HL-60/S4 treated with retinoic acid at 250 ng/mL for 4 days and 3 days (cell line): ENCODE data around the gene BTK.

Source experiments
- in situ Hi-C: fragments of 300-500 bp; cut with MboI; formaldehyde crosslinking; loops from 2 replicates; pipeline ENCODE4 v1.7.0; 2022; ENCODE audit warnings: low sequenced_read_pairs

Gene BTK

DNA sequence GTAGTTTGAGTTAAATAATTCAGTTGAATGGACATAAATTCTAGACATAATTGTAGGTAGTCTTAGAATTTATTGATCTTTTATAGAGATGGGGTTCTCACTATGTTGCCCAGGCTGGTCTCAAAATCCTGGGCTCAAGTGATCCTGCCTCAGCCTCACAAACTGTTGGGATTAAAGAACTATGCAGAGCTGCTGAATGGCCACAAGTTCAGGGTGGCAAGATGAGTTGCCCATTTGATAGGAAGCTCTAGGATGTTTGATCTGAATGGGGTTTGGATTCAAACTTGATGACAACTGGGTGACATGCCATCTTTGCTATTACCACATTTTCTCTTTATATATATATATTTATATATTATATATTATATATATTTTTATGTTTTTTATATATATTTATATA lies 8.4 kb upstream of the BTK start:
- in situ Hi-C loops, result no loop called here

DNA sequence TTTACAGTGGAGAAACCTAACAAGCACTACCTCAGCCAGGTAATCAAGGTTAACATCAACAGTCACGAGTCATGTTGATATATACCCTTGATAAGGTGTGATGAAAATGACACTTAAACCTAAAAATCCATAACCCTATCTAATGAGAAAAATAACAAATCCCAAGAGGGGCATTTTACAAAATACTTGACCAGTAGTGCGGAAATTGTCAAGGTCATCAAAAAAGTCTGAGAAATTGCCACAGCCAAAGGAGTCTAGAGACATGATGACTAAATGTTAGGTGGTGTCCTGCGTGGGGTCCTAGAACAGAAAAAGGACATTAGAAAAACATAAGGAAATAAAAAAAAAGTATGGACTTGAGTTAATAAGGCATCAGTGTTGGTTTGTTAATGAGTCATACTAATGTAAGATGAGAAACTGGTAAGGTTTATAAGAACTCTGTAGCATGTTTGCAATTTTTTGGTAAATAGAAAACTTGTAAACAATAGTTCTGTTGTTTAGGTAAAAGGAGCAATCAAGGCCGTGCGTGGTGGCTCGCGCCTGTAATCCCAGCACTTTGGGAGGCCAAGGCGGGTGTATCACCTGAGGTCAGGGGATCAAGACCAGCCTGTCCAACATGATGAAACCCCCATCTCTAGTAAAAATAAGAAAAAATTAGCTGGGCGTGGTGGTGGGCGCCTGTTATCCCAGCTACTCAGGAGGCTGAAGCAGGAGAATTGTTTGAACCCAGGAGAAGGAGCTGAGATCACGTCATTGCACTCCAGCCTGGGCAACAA lies 7.7 kb upstream of the BTK start:
- in situ Hi-C loops, result no loop called here

DNA sequence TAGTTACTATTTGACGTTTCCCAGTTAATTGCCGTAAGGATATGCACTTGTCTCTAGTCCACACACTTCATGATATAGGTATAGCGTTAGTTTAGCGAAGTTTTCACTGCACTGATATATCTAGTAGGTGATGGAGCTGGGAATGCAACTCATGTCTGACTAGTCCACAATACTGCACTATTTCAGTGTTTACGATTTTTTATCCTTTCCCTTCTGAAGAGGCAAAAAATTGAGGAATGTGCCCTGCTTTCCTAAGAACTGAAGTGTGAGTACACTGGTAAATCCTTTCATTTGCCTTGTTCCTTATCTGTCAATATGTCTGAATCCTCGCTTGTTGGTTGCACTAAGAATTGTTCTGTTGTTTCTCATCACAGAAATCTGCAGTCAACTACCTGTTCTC lies 5.8 kb upstream of the BTK start:
- in situ Hi-C loops, result no loop called here

DNA sequence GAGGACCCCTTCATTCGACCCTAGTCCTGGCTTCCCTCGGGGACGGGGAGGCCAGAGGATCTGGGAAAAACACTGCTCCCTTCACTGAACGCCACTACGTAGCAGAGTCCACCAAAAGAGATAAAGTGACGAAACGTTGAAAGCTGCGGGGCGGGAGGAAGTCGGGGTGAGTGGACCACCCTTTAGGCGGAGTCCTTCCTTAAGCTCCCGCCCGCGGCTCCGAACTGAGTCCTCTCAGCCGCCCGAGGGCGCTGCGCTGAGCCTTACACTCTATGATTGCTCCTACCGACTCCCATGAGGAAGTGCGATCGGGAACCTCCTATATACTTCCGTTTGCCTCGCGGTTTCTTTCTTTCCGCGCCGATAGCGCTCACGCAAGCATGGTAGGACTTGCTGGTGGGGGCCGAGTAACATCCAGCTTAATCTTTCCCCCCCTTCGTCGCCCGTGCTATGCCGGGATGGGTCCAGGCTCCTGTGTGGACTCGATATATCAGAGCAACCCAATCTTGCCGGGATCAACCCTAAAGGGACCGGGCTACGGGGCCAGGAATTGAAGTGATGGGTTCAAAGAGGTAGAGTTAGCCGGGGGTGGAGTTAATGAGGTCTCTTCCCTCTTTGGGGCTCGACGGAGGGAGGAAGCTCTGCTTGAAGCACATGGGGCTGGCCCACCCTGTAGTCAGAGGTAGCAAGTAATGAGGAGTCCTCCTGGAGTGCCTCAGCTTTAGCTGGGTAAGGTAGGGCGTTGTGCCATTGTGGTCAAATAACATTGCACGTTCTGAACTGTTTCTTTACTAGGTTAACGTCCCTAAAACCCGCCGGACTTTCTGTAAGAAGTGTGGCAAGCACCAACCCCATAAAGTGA lies 4.9 kb upstream of the BTK start, which contains the start of gene RPL36A:
Gene RPL36A, plus strand, starts transcription at position 348 of the 862 bp plus-strand sequence. Its CDS starts 33 bp downstream, at position 381.
- in situ Hi-C loops, result no loop called here

DNA sequence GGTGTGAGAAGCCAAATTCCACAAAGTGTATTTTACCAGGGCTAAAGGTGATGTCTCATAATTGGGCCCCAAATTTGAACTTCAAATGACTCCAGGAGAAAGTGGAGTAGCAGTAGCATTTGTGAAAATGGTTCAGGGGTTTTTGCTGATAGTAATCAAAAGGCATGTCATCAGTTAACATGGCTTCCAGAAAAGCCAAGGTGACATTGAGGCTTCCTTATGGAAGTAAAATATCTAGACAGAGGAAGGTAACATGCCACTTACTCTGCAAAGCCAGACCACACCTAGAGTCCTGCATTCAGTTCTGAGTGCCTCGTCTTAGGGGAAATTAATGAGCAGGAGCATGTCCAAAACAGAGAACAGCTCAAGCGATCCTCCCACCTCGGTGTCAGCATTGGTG lies 2.6 kb upstream of the BTK start:
- in situ Hi-C loops, result no loop called here

DNA sequence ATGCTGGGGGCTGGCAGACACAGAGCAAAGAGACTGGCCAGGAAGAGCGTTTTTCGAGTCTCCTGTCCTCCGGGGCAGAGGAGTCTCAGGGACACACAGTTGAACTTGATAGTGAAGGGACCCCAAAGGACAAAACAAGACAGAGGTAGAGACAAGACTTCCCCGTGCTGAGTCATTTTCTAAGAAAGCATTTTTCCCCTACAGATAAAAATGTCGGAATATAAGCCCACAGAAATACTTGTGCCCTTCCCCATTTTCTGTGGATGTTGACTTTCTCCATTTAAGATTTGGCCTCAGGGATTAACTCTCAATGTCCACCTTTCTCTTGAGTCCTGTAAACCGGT lies 523 bp upstream of the BTK start:
- in situ Hi-C loops, result no loop called here

DNA sequence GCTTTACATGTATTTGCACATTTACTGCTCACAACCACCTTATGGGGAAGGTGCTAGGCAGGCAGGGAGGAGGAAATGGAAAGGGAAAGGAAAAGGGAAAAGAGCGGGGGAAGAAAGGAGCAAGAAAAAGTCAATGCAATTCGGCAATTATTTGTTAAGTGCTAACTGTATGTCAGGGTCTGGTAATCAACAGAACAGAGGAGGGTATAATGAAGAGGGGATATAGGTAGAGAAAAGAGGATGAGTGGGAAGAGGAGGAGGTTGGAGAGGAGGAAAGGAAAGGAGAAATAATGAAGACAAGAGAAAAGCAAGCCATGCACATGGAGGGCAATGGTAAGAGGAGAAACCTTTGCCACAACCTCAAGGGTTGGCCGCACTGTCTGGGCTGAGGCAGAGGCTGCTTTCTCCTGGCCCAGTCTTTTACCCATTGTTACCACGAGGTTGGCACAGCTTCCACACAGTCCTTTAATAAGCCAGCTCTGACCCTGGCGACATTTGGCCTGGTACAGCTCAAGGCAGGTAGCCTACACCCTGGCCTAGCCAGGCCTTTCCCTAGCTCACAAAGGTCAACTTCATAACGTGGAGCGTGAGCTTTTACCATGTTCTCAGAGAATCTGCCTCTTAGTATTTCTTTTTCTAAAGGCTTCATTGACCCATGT lies 836 bp downstream of the BTK start:
- in situ Hi-C loops, result no loop called here

DNA sequence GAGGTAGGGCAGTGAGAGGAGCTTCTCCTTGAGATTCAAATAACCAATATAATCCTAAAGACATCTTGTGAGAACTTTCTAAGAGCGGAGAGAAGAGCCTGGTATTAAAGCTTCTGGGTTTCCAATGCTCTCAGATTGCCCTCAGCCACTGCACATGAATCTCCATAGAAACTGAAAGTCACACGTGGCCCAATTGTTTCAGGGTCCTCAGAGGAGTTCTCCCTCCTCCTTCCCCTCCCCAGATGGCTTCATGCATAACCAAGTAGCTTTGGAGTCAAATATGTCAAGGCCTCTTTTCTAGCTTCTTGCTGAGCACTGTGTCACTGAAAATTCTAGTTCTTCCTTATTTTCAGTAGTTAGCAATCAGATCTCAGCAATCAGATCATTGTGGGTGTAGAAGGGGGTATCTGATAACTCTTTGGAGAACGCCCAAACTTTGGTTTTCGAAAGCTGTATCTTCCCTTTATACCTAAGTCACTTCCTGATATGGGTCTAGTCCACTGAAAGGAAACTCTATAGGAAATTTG lies 2.2 kb downstream of the BTK start:
- in situ Hi-C loops, result no loop called here

DNA sequence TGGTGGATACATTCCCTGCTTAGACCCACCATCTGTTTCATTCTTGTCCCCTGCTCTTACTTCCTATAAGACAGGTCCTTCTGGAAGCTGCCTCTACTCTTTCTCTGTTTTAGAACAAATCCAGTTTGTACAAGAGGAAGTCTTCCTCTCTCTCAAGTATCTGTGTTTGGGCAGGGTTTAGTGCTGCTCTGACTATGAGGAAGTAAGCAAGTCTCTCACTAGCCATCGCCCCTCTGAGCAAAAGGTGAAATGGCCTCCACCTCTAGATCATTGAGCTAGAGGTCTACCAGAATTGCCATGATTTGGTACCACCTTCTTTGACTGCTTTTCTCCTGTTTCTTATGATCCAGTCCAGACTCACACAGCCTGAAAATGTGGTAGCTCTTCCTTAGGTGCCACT lies 8.4 kb downstream of the BTK start:
- in situ Hi-C loops, result no loop called here

DNA sequence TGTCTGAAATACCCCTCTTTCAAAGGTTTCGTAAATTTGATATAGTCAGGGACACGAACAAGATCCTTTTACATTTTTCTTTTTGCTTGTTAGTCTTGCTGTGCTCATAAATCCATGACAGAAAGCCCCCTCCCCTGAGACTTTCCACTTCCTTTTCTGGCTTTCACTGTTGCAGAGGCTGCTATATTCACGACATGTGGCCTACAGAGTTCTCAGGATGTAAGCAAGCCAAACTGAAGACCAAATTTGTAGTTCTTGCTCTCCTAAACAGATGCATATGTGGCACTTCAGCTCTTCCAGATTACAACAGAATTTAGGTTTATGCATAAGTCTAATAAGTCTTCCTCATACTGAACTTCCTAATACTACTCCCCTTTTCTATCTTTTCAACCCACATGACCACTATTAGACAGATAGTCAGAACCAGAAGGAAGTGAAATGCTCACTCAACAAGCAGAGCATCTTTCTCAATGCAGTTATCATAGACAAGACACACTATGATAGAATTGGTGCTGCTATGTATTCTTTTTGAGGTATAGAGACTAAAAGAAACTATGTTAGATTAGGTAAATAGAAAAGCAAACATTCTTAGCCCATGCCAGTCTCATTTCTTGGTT lies 15.0 kb downstream of the BTK start:
- in situ Hi-C loops, result no loop called here

DNA sequence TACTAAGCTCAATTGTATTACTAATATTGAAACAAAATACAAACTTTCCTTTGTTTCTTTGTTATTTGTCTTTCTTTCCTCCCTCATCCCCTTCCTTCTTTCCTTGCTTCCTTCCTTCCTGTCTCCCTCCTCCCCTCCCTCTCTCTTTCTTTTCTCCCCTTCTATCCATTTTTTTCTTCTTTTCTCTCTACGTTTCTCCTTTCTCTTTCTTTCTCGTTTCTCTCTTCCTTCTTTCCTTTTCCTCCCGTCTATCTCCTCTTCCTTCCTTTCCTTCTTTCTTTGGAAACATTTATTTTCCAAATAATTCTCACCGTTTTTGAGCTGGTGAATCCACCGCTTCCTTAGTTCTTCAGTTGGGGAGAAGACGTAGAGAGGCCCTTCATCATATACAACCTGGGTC lies 16.3 kb downstream of the BTK start:
- in situ Hi-C loops, result no loop called here

DNA sequence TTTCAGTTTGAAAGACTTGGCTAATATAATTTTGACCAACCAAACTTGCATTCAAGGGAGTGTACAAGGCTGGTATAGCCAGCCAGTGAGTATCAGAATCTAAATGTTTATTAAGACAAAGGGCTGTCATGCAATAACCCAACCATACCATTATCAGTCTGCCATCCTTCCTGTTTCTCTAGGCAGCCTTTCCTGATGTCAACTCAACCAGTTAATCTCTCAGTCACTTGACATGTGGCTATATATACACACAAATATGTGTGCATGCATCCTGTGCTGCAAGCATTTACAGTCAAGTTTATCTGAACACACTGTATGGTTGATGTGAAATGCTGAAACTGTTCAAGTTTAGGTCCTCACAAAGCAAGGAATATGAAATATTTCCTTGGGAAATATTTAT lies 17.2 kb downstream of the BTK start:
- in situ Hi-C loops, result no loop called here

DNA sequence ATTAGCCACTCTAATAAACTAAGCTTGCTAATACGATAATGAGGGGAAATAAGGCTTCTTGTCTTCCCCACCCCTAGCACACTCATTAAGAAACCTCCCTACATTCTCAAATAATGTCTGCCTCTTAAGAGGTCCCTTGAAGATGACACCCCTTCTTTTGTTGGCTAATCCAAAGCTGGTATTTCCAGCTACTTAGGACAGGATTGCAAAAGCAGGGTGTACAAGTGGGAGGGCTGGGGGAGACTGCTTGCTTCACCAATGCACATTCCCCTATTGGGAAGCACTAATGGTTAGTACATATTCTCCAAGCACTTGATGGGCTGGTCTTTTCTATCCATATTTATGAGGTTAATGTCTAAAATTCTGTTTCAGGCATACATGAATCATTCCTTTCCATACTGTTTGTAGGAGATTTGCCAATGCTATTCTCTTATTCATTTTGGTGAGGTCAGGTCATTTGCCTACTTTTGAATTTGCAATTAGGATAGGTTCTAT lies 20.6 kb downstream of the BTK start:
- in situ Hi-C loops, result no loop called here

DNA sequence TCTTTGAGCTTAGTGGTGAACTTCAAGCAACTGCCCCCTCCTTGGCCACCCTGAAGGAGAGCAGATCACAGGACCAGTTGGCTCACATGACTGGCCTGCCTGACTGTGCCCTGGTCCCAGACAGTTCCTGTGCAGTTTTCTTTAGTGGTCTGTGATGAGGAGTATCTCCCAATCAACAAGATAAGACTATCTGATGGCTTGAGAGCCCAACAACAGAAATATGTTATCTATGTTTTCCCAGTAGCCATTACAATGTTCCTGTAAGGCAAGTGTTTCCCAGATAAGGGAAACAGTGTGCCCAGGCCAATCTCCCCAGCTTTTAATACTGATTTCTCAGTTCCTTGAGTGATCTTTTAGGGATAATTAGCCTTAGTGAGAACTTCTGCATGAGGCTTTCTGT lies 23.2 kb downstream of the BTK start:
- in situ Hi-C loops, result no loop called here

DNA sequence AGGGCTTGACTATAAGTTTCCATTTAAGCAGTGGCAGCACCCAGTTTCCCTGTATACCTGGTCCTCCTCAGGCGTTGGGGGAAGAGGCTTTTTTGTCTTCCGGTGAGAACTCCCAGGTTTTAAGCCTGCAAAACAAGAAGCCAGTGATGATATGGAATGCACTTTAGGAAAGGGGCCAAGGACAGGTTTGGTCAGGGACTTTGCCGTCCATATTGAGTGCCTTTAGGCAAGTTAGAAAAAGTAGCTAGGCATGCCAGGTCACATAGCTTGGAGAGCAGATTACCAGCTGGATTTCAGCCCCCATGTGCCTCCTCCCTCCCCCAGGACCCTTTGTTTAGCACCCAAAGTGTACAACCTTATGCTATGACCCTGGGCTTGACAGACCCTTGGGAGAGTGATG lies 23.9 kb downstream of the BTK start:
- in situ Hi-C loops, result no loop called here

DNA sequence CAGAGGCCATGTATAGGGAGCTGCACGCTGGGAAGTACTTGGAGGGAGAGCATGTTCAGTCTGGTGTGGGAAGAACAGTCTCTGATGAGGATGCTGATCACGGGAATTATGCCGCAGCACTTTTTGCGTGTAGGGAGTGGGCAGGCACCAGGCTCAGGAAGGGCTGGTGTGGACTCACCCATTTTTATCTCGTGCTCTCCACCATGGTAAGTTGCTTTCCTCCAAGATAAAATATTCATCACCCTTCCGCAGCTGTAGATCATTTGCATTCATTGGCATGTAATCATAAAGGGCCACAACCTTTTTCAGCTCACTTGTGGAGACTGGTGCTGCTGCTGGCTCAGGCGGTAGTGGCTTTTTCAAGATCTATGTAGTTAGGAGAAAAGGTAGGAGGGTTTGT lies 25.6 kb downstream of the BTK start:
- in situ Hi-C loops, result no loop called here

DNA sequence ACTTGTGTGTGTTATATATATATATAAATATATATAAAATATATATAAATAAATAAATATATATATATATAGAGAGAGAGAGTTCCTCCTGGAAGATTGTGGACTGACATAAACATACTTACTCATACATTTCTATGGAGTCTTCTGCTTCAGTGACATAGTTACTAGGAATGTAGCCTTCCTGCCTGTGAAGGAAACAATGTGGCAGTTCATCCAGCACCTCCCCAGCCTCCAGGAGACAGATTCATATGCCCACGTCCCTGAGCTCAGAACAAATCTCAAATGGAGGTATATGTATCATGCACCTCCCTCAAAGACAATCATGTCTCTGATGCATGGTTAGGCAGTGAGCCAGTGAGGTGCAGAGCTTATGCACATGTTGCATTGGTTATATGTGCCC lies 26.0 kb downstream of the BTK start:
- in situ Hi-C loops, result no loop called here

DNA sequence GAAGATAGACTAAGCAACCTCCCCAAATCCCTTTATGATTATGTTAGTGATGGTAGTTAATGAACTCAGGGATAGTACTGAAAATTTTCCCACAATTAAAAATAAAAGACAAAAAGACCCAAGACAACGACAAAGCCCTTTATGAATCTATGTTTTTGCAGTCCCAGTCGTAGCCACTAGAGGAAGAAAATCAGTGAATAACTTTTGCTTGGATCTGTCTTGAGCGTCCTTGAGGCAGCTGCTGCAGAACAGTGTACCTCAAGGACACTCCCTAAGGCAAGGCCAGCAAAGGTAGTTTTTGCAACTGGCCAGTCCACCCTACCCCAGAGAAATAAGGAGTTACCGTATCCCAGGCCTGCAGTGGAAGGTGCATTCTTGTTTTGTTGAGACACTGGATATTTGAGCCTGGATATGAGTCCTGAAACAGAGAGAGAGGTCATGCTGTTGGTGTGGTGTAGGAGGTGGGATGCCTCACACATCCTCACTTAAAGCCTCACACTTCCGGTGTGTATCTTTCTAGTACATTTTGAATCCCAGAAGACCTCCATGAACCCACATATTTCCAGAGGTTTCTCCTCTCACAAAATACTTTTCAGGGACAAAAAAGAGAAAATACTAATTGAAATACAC lies 28.7 kb downstream of the BTK start:
- in situ Hi-C loops, result no loop called here

DNA sequence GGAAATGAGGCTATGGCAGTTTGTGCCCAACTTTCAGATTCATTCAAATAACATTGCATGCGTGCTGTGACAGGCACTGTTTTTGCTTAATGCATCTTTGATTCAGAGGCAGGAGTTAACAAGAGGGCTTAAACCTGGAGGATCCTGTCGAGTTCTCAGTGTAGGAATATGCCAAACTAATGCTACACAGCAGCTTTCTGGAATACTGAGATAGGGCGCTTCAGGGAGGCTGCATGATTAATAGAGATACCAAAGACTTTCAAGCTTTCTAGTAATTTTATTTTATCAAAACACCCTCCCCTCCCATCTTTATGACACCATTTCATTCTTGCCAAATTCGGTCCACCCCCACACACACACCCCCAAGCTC lies 36.8 kb downstream of the BTK start:
- in situ Hi-C loops, result no loop called here

DNA sequence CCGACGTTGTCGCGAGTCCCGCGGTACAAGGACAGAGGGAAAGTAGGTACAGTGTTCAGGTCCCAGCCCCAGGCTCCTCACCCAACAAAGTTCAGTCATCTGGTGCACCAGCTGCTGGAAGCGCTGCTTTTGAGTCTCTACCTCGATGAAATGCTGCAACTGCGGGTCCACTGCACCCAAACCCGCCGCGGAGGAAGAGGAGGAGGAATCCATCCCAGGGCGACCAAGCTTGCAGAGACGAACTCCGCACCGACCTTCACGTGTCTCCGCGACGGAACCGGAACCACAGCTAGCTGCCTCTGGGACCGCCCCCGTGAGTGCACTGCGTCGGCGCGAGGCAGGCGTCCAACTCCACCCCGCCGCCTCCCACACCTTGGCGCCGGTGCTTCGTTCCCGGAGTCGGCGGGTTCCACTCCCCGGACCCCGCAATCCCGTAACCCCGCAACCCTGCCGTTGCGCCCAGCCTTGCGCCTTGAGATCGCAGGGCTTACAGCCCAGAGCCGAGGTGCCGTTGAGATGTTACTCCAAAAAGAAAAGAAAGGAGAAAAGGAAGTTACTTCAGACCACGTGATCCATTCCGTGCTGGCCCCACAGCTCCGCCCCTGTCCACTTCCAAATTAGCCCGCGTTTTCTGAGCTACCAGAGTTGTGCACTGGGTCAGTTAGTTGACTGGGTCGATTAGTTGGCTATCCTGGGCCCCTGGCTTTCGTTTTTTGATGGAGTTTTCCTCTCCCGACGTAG lies 37.4 kb downstream of the BTK start, which contains the start of gene TIMM8A:
Gene TIMM8A, minus strand, starts transcription at position 291 of the 741 bp plus-strand sequence. Its CDS starts 78 bp downstream, at position 213.
- in situ Hi-C loops, result no loop called here
